SK-N-SH (cell line): ENCODE measurements around the gene ARHGAP27. TPM values are rescaled to one million over a fixed set of nuclear protein-coding genes. Genes with fewer than 3 reads are reported as not detected.
"Not testable (repeated sequence)": the region's sequence is repeated elsewhere in the genome, so short reads cannot be mapped to it uniquely, and the experiment has no call there.

Experiments
- CTCF ChIA-PET: fragments of 300-600, 350-600 bp; formaldehyde crosslinking; extraction: SDS; loops from one replicate; lab custom pipeline; 2021; lab: Yijun Ruan, JAX
- POLR2A ChIA-PET: fragments of 350-600 bp; sonication (Branson Sonifier 250); formaldehyde crosslinking; extraction: SDS; loops from one replicate; lab custom pipeline; 2020; ENCODE audit warnings: antibody characterized with exemption, inconsistent platforms; lab: Yijun Ruan, JAX
- DNase-seq: peaks from one replicate; pipeline ENCODE4 v3.0.0; 2012
- H2AFZ ChIP-seq: fragments of 200-600 bp; sonication (generic); 2 replicates; pipeline ENCODE4 v1.8.1; 2016; ENCODE audit warnings: antibody characterized with exemption, mild to moderate bottlenecking, low read depth
- H3F3A ChIP-seq: fragments of 200-600 bp; sonication (generic); replicated peaks from 2 replicates; pipeline ENCODE3; 2016; ENCODE audit warnings: antibody characterized with exemption, mild to moderate bottlenecking; ENCODE audit not compliant: insufficient read depth
- H3K27ac ChIP-seq, 2 experiments: fragments of 200-500 bp in 1 of 2; fragments of 200-600 bp in 1 of 2; sonication (Bioruptor generic) in 1 of 2; sonication (generic), shearing (Covaris generic) in 1 of 2; 2 replicates each; pipeline versions ENCODE4 v1.5.1 to v1.6.1; 2014 to 2016; ENCODE audit warnings: low read depth in 2 of 2, inconsistent platforms in 1 of 2, low read length in 1 of 2, mild to moderate bottlenecking in 1 of 2, mixed read lengths in 1 of 2
- H3K27me3 ChIP-seq: fragments of 200-600 bp; sonication (generic), shearing (Covaris generic); 2 replicates; pipeline ENCODE4 v1.6.1; 2016; ENCODE audit warnings: mixed run types; ENCODE audit not compliant: insufficient read depth
- H3K36me3 ChIP-seq, 2 experiments: fragments of 200-500 bp in 1 of 2; fragments of 200-600 bp in 1 of 2; sonication (Bioruptor generic) in 1 of 2; sonication (generic) in 1 of 2; replicated peaks in 1 of 2; 2 replicates each; pipeline versions ENCODE3 to v1.5.1; 2014 to 2016; ENCODE audit warnings: low read length in 1 of 2, mild to moderate bottlenecking in 1 of 2; ENCODE audit not compliant: insufficient read depth in 2 of 2, control insufficient read depth in 1 of 2
- H3K4me1 ChIP-seq, 2 experiments: fragments of 200-500 bp in 1 of 2; fragments of 200-600 bp in 1 of 2; sonication (Bioruptor generic) in 1 of 2; sonication (generic), shearing (Covaris generic) in 1 of 2; 2 replicates each; pipeline versions ENCODE4 v1.5.1 to v1.6.1; 2014 to 2016; ENCODE audit warnings: low read depth in 1 of 2, low read length in 1 of 2, mixed run types in 1 of 2; ENCODE audit not compliant: insufficient read depth in 2 of 2, control insufficient read depth in 1 of 2
- H3K4me2 ChIP-seq: fragments of 200-600 bp; sonication (generic), shearing (Covaris generic); 2 replicates; pipeline ENCODE4 v1.6.1; 2017; ENCODE audit warnings: mixed run types
- H3K4me3 ChIP-seq, 2 experiments: fragments of 200-500 bp in 1 of 2; fragments of 200-600 bp in 1 of 2; sonication (Bioruptor generic) in 1 of 2; sonication (generic), shearing (Covaris generic) in 1 of 2; 2 replicates each; pipeline versions ENCODE4 v1.5.1 to v1.8.1; 2014 to 2016; ENCODE audit warnings: low read depth in 2 of 2, inconsistent platforms in 1 of 2, low read length in 1 of 2, mild to moderate bottlenecking in 1 of 2, mixed read lengths in 1 of 2, moderate library complexity in 1 of 2
- H3K79me2 ChIP-seq: fragments of 200-600 bp; sonication (generic); 2 replicates; pipeline ENCODE4 v1.8.1; 2017; ENCODE audit warnings: mild to moderate bottlenecking; ENCODE audit not compliant: insufficient read depth
- H3K9ac ChIP-seq: fragments of 200-600 bp; sonication (generic); 2 replicates; pipeline ENCODE4 v1.6.1; 2017; ENCODE audit warnings: mixed run types
- H3K9me2 ChIP-seq: fragments of 200-600 bp; sonication (generic); 2 replicates; pipeline ENCODE4 v1.6.1; 2017; ENCODE audit warnings: mixed run types
- H3K9me3 ChIP-seq: fragments of 200-600 bp; sonication (generic); 2 replicates; pipeline ENCODE4 v1.6.1; 2017; ENCODE audit warnings: mixed run types, mild to moderate bottlenecking, moderate library complexity
- H4K20me1 ChIP-seq: fragments of 200-600 bp; sonication (generic); 2 replicates; pipeline ENCODE4 v1.6.1; 2017; ENCODE audit warnings: mild to moderate bottlenecking, mixed run types; ENCODE audit not compliant: insufficient read depth
- CHD2 ChIP-seq: fragments of 150-350 bp; IDR thresholded peaks from 2 replicates; pipeline ENCODE4 v1.6.1; 2018; ENCODE audit warnings: low read length; ENCODE audit not compliant: partially characterized antibody
- ELF1 ChIP-seq: IDR thresholded peaks from 2 replicates; pipeline ENCODE4 v1.4.0; 2012
- EZH2phosphoT487 ChIP-seq: fragments of 200-600 bp; sonication (generic); IDR thresholded peaks from 2 replicates; pipeline ENCODE4 v1.6.1; 2017; ENCODE audit warnings: low read depth, mixed run types, mild to moderate bottlenecking, antibody characterized with exemption, moderate library complexity, borderline replicate concordance
- FOSL2 ChIP-seq: IDR thresholded peaks from 2 replicates; pipeline ENCODE4 v1.4.0; 2012; ENCODE audit warnings: low read depth, mild to moderate bottlenecking, moderate library complexity, borderline replicate concordance
- MEF2A ChIP-seq: IDR thresholded peaks from 2 replicates; pipeline ENCODE4 v1.4.0; 2012; ENCODE audit warnings: low read depth, borderline replicate concordance
- RCOR1 ChIP-seq: fragments of 150-350 bp; IDR thresholded peaks from 2 replicates; pipeline ENCODE4 v1.6.1; 2017; ENCODE audit warnings: antibody characterized with exemption, low read length
- REST ChIP-seq: IDR thresholded peaks from 2 replicates; pipeline ENCODE4 v1.6.1; 2012; ENCODE audit warnings: mild to moderate bottlenecking, low read depth, low read length, moderate library complexity
- RFX5 ChIP-seq: IDR thresholded peaks from 2 replicates; pipeline ENCODE4 v1.6.1; 2012; ENCODE audit warnings: mild to moderate bottlenecking, improper control_type of control experiment, low read length
- RXRA ChIP-seq: IDR thresholded peaks from 2 replicates; pipeline ENCODE4 v1.4.0; 2012; ENCODE audit warnings: low read depth, mild to moderate bottlenecking, borderline replicate concordance
- SMC3 ChIP-seq: IDR thresholded peaks from 2 replicates; pipeline ENCODE4 v1.6.1; 2012; ENCODE audit warnings: low read depth, low read length, improper control_type of control experiment
- TAF1 ChIP-seq: IDR thresholded peaks from 2 replicates; pipeline ENCODE4 v1.6.1; 2012; ENCODE audit warnings: low read depth, mild to moderate bottlenecking, low read length, moderate library complexity, borderline replicate concordance
- YY1 ChIP-seq: IDR thresholded peaks from 2 replicates; pipeline ENCODE4 v1.4.0; 2012; ENCODE audit warnings: low read depth, mild to moderate bottlenecking
- WGBS: methylation state at CpG from one replicate; pipeline ENCODE4 v1.1.6; 2017; ENCODE audit warnings: low lambda C conversion rate; 5-methylcytosine and 5-hydroxymethylcytosine counted together
- polyA plus RNA-seq, 3 experiments: library from polyadenylated mRNA; depleted of rRNA; stranded (reverse); fragments of >200 nt; gene quantifications; 2 replicates each; pipeline ENCODE4 v1.2.3, GENCODE V29; 2012
- TF ChIP-seq, protein P1 (sequence below): fragments of 150-350 bp; IDR thresholded peaks from 2 replicates; pipeline ENCODE4 v1.6.1; 2017; ENCODE audit warnings: antibody characterized with exemption, low read length, low read depth, borderline replicate concordance
- TF ChIP-seq, protein P2 (sequence below): fragments of 150-350 bp; IDR thresholded peaks from 2 replicates; pipeline ENCODE4 v1.6.1; 2016; ENCODE audit warnings: mild to moderate bottlenecking, low read depth, low read length

The ARHGAP27 gene
- polyA plus RNA-seq, 1 of the 3 experiments (the other 2 are of a cell fraction): 2.1 TPM

DNA sequence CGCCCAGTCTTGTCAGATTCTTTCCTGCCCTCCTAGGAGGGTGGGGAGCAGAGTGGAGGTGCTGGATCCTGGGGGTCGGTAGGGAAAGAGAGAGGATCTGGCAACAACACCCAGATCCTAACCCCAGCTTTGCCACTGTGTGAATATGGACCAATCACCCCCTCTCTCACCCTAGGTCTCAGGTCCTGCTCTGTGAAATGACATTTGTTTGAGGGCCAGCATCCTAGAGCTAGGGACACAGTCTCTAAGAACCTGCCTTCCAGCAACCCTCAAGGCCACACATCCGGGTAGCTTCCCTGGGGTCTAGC lies 87.5 kb downstream of the ARHGAP27 start (continued):
- TF ChIP-seq, protein P1, sequence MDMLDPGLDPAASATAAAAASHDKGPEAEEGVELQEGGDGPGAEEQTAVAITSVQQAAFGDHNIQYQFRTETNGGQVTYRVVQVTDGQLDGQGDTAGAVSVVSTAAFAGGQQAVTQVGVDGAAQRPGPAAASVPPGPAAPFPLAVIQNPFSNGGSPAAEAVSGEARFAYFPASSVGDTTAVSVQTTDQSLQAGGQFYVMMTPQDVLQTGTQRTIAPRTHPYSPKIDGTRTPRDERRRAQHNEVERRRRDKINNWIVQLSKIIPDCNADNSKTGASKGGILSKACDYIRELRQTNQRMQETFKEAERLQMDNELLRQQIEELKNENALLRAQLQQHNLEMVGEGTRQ: no peak
- no peak for TF ChIP-seq SMC3
- TF ChIP-seq, protein P2, sequence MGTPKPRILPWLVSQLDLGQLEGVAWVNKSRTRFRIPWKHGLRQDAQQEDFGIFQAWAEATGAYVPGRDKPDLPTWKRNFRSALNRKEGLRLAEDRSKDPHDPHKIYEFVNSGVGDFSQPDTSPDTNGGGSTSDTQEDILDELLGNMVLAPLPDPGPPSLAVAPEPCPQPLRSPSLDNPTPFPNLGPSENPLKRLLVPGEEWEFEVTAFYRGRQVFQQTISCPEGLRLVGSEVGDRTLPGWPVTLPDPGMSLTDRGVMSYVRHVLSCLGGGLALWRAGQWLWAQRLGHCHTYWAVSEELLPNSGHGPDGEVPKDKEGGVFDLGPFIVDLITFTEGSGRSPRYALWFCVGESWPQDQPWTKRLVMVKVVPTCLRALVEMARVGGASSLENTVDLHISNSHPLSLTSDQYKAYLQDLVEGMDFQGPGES: no peak
- no peak for TF ChIP-seq REST
- no peak for TF ChIP-seq TAF1
- TF ChIP-seq RXRA: no peak
- no peak for TF ChIP-seq EZH2phosphoT487
- no peak for TF ChIP-seq FOSL2
- no peak for TF ChIP-seq RFX5
- TF ChIP-seq CHD2: no peak
- no peak for TF ChIP-seq ELF1
- TF ChIP-seq MEF2A: no peak
- no peak for TF ChIP-seq RCOR1
- TF ChIP-seq YY1: no peak

- WGBS: 95% methylated on average over 10 of the region's 10 CpGs
- H3K4me3 ChIP-seq, H3K27me3 ChIP-seq, H3K27ac ChIP-seq, H2AFZ ChIP-seq, H3K9ac ChIP-seq, H3K4me2 ChIP-seq, H3K9me2 ChIP-seq, H3K79me2 ChIP-seq, H3K36me3 ChIP-seq, H3K9me3 ChIP-seq, DNase-seq, POLR2A ChIA-PET, CTCF ChIA-PET, H4K20me1 ChIP-seq: not testable (repeated sequence)
- Histone ChIP-seq H3F3A (peaks cover 13% of the 10 kb centered on the region), H3K4me1 (peaks cover 6 to 11% of the 10 kb centered on the region in 2 experiments; a peak in 2 of 4 replicates)
Measured at GRCh38 chr17:45343967-45344664, 88.6 kb downstream of the ARHGAP27 start.

Other genes starting within 250 kb of the ARHGAP27 start
- gene FMNL1, start 211.0 kb downstream of the ARHGAP27 start, polyA plus RNA-seq (2012; rRNA removed): 1.5 and 2.8 TPM in 2 replicates
- 0.08 TPM in 1 of 2 replicates, not detected in the other for gene SPATA32, start 170.8 kb downstream of the ARHGAP27 start, polyA plus RNA-seq (2012; rRNA removed)
- gene MAP3K14, start 115.8 kb downstream of the ARHGAP27 start, polyA plus RNA-seq (2012; rRNA removed): 11.9 and 13.7 TPM in 2 replicates
- gene PLEKHM1, start 57.9 kb upstream of the ARHGAP27 start, polyA plus RNA-seq (2012; rRNA removed): 9.0 and 12.3 TPM in 2 replicates